Hepatocyte (in vitro differentiated cells): ENCODE results near the gene ENAH. TPM values are rescaled to one million over a fixed set of nuclear protein-coding genes. Genes with fewer than 3 reads are reported as not detected.
A peak's percentile ranks its signal among the peaks of the same experiment; 100 is the strongest.

Source experiments
- DNase-seq: peaks from one replicate; pipeline ENCODE4 v3.0.0-alpha.2; 2016; ENCODE audit warnings: low spot score
- H2AFZ ChIP-seq: fragments of 200-600 bp; sonication (generic); 2 replicates; pipeline ENCODE4 v1.6.0; 2016; ENCODE audit warnings: antibody characterized with exemption, mild to moderate bottlenecking
- H3K27ac ChIP-seq: fragments of 200-600 bp; sonication (generic); 2 replicates; pipeline ENCODE4 v1.5.1; 2016; ENCODE audit warnings: mild to moderate bottlenecking
- H3K27me3 ChIP-seq: fragments of 200-600 bp; sonication (generic); 2 replicates; pipeline ENCODE4 v1.6.1; 2016
- H3K36me3 ChIP-seq: fragments of 200-600 bp; sonication (generic); replicated peaks from 2 replicates; pipeline ENCODE4 v1.5.1; 2016; ENCODE audit warnings: low read depth; ENCODE audit not compliant: insufficient read depth
- H3K4me1 ChIP-seq: fragments of 200-600 bp; sonication (generic); 2 replicates; pipeline ENCODE4 v1.5.1; 2016; ENCODE audit warnings: mild to moderate bottlenecking, moderate library complexity; ENCODE audit not compliant: insufficient read depth
- H3K4me2 ChIP-seq: fragments of 200-600 bp; sonication (generic); 2 replicates; pipeline ENCODE4 v1.6.0; 2016
- H3K4me3 ChIP-seq: fragments of 200-600 bp; sonication (generic); 2 replicates; pipeline ENCODE4 v1.5.1; 2016; ENCODE audit warnings: mild to moderate bottlenecking
- H3K79me2 ChIP-seq: fragments of 200-600 bp; sonication (generic); 2 replicates; pipeline ENCODE4 v1.6.0; 2017; ENCODE audit warnings: mild to moderate bottlenecking
- H3K9me2 ChIP-seq: fragments of 200-600 bp; sonication (generic); replicated peaks from 2 replicates; pipeline ENCODE4 v1.6.0; 2017; ENCODE audit warnings: mild to moderate bottlenecking; ENCODE audit not compliant: insufficient read depth
- H3K9me3 ChIP-seq: fragments of 200-600 bp; sonication (generic); 2 replicates; pipeline ENCODE4 v1.5.1; 2016; ENCODE audit warnings: low read depth, mild to moderate bottlenecking
- H4K20me1 ChIP-seq: fragments of 200-600 bp; sonication (generic); 2 replicates; pipeline ENCODE4 v1.6.0; 2016; ENCODE audit warnings: mild to moderate bottlenecking; ENCODE audit not compliant: insufficient read depth, poor library complexity, severe bottlenecking
- CTCF ChIP-seq: fragments of 200-600 bp; sonication (generic); IDR thresholded peaks from 2 replicates; pipeline ENCODE4 v1.5.1; 2016; ENCODE audit warnings: antibody characterized with exemption, mild to moderate bottlenecking; ENCODE audit not compliant: poor library complexity
- EZH2 ChIP-seq: fragments of 200-600 bp; sonication (generic); IDR thresholded peaks from 2 replicates; pipeline ENCODE4 v1.6.1; 2016; ENCODE audit warnings: antibody characterized with exemption, mild to moderate bottlenecking, borderline replicate concordance
- EZH2phosphoT487 ChIP-seq: fragments of 200-600 bp; sonication (generic); IDR thresholded peaks from one replicate; pipeline ENCODE4 v1.6.1; 2018; ENCODE audit warnings: antibody characterized with exemption, mild to moderate bottlenecking, low read depth, moderate library complexity; ENCODE audit not compliant: unreplicated experiment, severe bottlenecking
- WGBS: methylation state at CpG from one replicate; pipeline ENCODE4 v1.1.6; 2016; ENCODE audit warnings: low lambda C conversion rate; ENCODE audit errors: missing lambda C conversion rate; 5-methylcytosine and 5-hydroxymethylcytosine counted together
- polyA plus RNA-seq: library from polyadenylated mRNA; unstranded; fragments of >200 nt; fragmentation: Nextera tagmentation; extraction: Ambion mirVana; gene quantifications from 2 replicates; pipeline ENCODE4 v1.2.1, GENCODE V29; 2016
- total RNA-seq: library from RNA; depleted of rRNA; stranded (reverse); fragments of >200 nt; gene quantifications from 2 replicates; pipeline ENCODE4 v1.2.3, GENCODE V29; 2014

The ENAH gene
- total and polyA plus RNA-seq, 2 experiments from 2014 or later: 51.3 to 115 TPM

- Histone ChIP-seq H3K27ac (no peak overlapping the region), H3K9me3 (no peaks in the 10 kb centered on the region), H3K4me3 (no peak overlapping the region), H3K36me3 (no peaks in the 10 kb centered on the region), H2AFZ (no peak overlapping the region), H3K4me2 (no peak overlapping the region), H3K9me2 (no peaks in the 10 kb centered on the region), H3K4me1 (peaks cover 26% of the 10 kb centered on the region), H3K79me2 (no peaks in the 10 kb centered on the region), H3K27me3 (no peaks in the 10 kb centered on the region), H4K20me1 (no peaks in the 10 kb centered on the region)
- no peak for TF ChIP-seq CTCF
- no peak for TF ChIP-seq EZH2phosphoT487
- no peak for TF ChIP-seq EZH2
- no peak for DNase-seq
- 56% methylated on average over 7 of the region's 7 CpGs for WGBS
These were observed 206.3 kb downstream of the ENAH start for GRCh38 chr1:225446595-225446960.

GRCh38 chr1:225445639-225446594, 207.0 kb downstream of the ENAH start:
- H3K79me2 ChIP-seq: no peaks in the 10 kb centered on the region
- no peak overlapping the region for H3K4me3 ChIP-seq
- no peaks in the 10 kb centered on the region for H3K9me3 ChIP-seq
- no peaks in the 10 kb centered on the region for H3K36me3 ChIP-seq
- H3K27ac ChIP-seq: peak overlapping the region; percentile 41
- no peak for TF ChIP-seq EZH2phosphoT487
- TF ChIP-seq EZH2: no peak
- no peak for TF ChIP-seq CTCF
- no peak overlapping the region for H2AFZ ChIP-seq
- H3K4me2 ChIP-seq: no peak overlapping the region
- no peaks in the 10 kb centered on the region for H3K9me2 ChIP-seq
- H4K20me1 ChIP-seq: no peaks in the 10 kb centered on the region
- DNase-seq: no peak
- peaks cover 26% of the 10 kb centered on the region for H3K4me1 ChIP-seq
- 55% methylated on average over 9 of the region's 9 CpGs for WGBS
- no peaks in the 10 kb centered on the region for H3K27me3 ChIP-seq

GRCh38 chr1:225442123-225442505, 210.8 kb downstream of the ENAH start:
- WGBS: 85% methylated on average over 3 of the region's 3 CpGs
- Histone ChIP-seq H3K79me2 (no peaks in the 10 kb centered on the region), H2AFZ (no peak overlapping the region), H3K9me2 (no peaks in the 10 kb centered on the region), H3K27me3 (no peaks in the 10 kb centered on the region), H3K9me3 (no peaks in the 10 kb centered on the region), H3K4me1 (peaks cover 21% of the 10 kb centered on the region), H3K4me2 (peak overlapping the region; percentile 55), H3K36me3 (no peaks in the 10 kb centered on the region), H4K20me1 (no peaks in the 10 kb centered on the region), H3K27ac (peak overlapping the region; percentile 49), H3K4me3 (no peak overlapping the region)
- TF ChIP-seq EZH2phosphoT487 (no peak), EZH2 (no peak), CTCF (no peak)
- no peak for DNase-seq
